ENCODE data around the gene PEBP1.

DNA sequence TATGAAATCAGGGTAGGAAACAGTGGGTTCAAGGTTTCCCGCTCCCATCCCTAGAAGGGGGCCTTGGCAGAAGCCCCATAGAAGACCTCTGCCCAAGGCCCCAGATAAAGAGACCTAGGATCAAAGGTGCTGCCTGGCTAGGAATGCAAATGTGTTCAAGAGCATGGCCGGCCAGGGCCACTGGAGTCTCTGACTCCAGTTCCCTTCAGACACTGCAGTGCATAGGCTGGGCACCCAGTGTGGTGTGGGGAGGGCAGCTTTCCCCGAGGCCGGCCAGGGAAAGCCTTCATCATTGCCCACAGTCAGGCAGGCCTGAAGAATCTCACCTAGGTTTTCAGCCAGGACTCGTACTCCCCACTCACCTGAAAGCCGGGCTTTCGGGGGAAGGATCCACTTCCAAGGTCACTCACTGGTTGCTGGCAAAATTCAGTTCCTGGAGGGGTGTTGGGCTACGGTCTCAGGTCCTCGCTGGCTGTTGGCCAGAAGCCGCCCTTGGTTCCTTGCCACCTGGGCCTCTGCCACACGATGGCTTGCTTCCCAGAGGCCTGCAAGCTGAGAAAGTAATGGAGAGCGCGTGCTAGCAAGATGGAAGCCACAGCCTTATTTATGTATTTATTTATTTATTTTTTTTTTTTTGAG is 9.7 kb upstream of the PEBP1 start:
- TF ChIP-seq, protein P1, sequence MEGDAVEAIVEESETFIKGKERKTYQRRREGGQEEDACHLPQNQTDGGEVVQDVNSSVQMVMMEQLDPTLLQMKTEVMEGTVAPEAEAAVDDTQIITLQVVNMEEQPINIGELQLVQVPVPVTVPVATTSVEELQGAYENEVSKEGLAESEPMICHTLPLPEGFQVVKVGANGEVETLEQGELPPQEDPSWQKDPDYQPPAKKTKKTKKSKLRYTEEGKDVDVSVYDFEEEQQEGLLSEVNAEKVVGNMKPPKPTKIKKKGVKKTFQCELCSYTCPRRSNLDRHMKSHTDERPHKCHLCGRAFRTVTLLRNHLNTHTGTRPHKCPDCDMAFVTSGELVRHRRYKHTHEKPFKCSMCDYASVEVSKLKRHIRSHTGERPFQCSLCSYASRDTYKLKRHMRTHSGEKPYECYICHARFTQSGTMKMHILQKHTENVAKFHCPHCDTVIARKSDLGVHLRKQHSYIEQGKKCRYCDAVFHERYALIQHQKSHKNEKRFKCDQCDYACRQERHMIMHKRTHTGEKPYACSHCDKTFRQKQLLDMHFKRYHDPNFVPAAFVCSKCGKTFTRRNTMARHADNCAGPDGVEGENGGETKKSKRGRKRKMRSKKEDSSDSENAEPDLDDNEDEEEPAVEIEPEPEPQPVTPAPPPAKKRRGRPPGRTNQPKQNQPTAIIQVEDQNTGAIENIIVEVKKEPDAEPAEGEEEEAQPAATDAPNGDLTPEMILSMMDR (IDR thresholded peaks at IDR 0.05) = no peak
- TF ChIP-seq POLR2A (IDR thresholded peaks at IDR 0.05) = no peak

Measured in right lobe of liver (tissue), 4 donors.